Measurements from ENCODE around the gene SNRK.

- TF ChIP-seq ZNF532 (CRISPR knock-in tag; IDR thresholded peaks at IDR 0.05; ENCODE audit: borderline replicate concordance) (no peak), CTCF (IDR thresholded peaks at IDR 0.05) (no peak), E2F5 (CRISPR knock-in tag; IDR thresholded peaks at IDR 0.05) (no peak), HMGXB4 (CRISPR knock-in tag; IDR thresholded peaks at IDR 0.05) (no peak), MAX (CRISPR knock-in tag; IDR thresholded peaks at IDR 0.05) (no peak), ZNF263 (CRISPR knock-in tag; IDR thresholded peaks at IDR 0.05; ENCODE audit: low read depth) (no peak), NR2C2 (CRISPR knock-in tag; IDR thresholded peaks at IDR 0.05) (no peak), ELF4 (CRISPR knock-in tag; IDR thresholded peaks at IDR 0.05; ENCODE audit: low read depth) (no peak), TP53 (CRISPR knock-in tag; IDR thresholded peaks at IDR 0.05) (no peak), JUN (CRISPR knock-in tag; IDR thresholded peaks at IDR 0.05) (no peak)
Measured at GRCh38 chr3:43296565-43296964, 10.2 kb downstream of the SNRK start.

Data from WTC11 (cell line).